ENCODE results near the gene MKLN1.

GRCh38 chr7:131480384-131481315, 153.0 kb downstream of the MKLN1 start:
- no peak for TF ChIP-seq CTCF (IDR thresholded peaks at IDR 0.05; ENCODE audit: insufficient read depth, low read length, poor library complexity, severe bottlenecking)
- TF ChIP-seq EZH2phosphoT487 (conservative IDR thresholded peaks at IDR 0.05; ENCODE audit: low read length), result no peak

All from SU-DHL-6 (cell line).